H54 (cell line): Measurements from ENCODE around the gene ADGRD1.
"Not testable (repeated sequence)": the region's sequence is repeated elsewhere in the genome, so short reads cannot be mapped to it uniquely, and the experiment has no call there.

Experiments used
- DNase-seq: peaks from one replicate; pipeline ENCODE4 v3.0.0; 2011; ENCODE audit warnings: low spot score, mixed read lengths; ENCODE audit not compliant: insufficient read length
- FAIRE-seq: peaks from 3 replicates; lab custom pipeline; 2011; peaks lifted over from hg19 to GRCh38; lab: Jason Lieb, UNC
- POLR2A ChIP-seq: IDR thresholded peaks from 2 replicates; pipeline ENCODE4 v1.6.1; 2011; ENCODE audit warnings: low read depth, mild to moderate bottlenecking, low read length

Gene ADGRD1

DNA sequence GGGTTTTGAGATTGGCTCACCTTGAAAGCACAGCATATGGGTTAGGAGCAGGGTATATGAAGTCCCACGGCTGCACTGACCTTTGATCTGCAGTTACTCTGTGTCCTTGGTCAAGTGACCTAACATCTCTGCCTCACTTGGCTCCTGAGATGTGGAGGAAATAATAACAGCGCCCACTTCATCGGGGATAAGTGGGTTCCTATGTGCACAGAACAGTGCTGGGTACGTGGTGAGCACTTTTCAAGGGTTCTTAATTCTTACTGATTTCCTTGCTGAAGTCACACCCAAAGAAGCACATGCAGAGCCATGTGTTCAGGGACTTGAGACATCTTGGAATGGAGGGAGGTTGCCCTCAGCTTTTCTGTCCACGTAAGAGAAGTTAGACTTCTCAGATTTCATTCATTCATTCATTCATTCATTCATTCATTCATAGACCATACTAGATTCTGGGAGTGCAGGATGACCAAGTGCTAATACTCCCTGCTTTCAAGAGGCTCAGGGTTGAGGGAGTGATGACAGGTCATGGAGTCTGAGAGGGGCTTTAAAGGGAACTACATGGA lies 39.4 kb downstream of the ADGRD1 start:
- DNase-seq (no peak), FAIRE-seq (no peak)
- no peak for TF ChIP-seq POLR2A

DNA sequence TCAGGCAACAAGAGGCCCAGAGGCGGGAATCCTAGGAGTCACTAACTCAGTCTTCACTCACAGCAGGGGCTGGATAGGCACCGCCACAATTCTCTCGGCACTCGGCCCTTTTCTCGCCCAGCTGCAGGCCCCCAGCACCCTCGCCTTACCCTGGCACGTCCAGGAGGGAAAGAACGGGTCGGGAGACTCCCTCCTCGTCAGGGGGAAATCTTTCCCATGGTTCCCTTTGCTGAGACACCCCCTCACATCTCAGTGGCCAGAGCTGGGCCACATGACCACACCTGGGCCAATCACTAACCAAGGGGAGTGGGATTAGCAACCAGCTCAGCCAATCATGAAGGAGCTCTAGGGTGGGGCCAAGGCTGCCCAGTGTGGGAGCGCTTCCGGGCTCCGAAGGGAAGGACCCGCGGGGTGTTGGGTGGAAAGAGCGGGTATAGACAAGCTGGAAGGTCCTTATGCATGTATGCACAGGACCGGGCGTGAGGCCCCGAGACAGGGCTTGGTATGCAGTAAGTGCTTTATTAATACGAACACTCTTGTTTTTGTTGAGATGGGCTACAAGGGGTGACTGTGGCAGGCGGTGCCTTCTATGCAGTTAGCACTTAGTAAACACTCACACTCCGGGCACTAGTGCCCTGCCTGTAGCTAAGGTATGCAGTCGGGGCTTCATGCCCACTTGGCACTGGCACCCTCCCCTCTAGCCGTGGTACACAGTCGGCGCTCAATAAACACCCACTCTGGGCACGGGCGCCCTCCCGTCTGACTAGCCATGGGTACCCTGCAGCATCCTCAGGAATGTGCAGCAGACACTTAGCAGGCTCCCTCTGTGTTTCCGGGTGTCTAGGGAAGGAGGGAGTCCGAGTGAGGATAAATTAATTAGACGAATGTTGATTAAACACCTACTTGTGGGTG lies 40.3 kb downstream of the ADGRD1 start:
- no peak for FAIRE-seq
- no peak for DNase-seq

DNA sequence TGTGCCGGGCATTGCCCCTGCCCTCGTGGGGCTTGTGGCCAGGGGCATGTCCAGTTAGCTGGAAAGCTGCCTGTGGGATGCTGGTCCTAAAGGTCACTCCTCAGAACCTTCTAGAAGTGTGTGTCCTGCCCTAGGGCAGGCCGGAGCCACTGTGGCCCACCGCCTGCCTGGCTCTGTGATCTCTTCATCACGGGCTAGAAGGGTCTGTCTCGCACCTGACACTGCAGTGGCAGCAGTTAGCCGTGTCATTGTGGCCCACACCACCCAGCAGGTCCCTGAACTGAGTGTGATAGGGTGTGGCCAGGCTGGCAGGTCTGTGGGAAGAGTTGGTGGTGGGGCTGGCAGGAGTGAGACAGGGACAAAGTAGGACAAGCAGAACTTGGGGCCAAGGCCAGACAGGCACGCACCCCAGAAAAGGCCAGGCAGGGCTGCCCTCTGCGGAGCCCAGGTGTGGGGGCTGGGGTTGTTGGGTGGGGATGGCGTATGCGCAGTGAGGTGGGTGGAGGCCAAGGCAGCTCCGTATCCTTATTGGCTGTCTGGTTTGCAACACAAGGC lies 41.2 kb downstream of the ADGRD1 start:
- TF ChIP-seq POLR2A = no peak
- DNase-seq (no peak), FAIRE-seq (no peak)

More for the DNA sequence above, 40.3 kb downstream of the ADGRD1 start:
- no peak for TF ChIP-seq POLR2A

DNA sequence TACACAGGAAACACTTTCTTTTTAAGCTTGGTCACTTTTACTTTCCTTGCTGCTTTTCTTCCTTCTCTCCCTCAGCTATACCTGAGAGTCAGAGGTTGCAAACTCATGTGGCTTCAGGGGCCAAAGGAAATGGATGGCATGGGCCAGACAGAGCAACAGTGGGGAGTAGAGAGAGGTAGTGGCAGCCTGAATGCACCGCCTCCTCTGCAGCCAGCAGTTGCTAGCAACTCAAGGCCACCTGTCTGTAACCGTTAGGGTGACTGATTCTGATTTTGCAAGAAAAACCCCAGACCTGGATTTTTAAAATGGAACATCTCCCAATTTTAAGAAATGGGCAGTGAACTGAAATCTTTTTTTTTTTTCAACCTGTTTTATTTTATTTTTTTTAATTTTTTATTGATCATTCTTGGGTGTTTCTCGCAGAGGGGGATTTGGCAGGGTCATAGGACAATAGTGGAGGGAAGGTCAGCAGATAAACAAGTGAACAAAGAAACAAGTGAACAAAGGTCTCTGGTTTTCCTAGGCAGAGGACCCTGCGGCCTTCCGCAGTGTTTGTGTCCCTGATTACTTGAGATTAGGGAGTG lies 41.8 kb downstream of the ADGRD1 start:
- FAIRE-seq, DNase-seq: not testable (repeated sequence)

DNA sequence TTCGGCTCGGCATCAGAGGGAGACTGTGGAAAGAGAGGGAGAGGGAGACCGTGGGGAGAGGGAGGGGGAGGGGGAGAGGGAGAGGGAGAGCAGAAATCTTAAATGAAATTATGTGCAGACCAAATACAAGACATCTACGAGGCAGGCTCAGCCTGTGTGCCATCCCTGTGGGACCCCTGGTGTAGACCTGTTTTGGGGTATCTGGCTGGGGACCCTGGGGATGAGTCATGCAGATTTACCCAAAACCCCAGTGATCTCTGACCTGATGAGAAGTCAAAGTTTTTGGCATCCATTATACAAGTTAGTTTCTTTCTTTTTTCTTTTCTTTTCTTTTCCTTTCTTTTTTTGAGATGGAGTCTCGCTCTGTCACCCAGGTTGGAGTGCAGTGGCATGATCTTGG lies 44.4 kb downstream of the ADGRD1 start:
- FAIRE-seq (no peak), DNase-seq (no peak)
- no peak for TF ChIP-seq POLR2A

DNA sequence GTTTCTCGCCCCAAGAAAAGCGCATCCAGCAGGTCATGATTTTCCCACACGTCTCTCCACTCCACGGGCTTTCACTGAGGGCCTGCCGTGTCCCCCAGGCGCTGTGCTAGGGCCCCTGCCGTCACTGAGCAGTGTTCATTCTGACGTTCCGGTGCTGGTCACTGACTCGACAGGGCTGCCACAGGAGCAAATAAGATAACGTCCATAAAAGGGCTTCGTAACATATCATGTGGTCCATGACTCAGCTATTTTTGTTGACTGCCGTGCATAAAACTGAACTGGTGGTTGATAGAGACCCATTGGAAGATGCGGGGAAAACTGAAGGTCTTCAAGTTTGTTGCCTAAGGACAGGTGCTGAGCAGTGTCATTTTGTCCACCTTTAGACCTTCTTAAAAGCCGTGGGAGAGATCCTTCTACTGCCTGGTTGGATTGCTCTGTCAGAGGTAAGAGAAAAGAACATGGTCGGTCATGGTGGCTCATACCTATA lies 46.3 kb downstream of the ADGRD1 start:
- FAIRE-seq (no peak), DNase-seq (no peak)
- TF ChIP-seq POLR2A = no peak

DNA sequence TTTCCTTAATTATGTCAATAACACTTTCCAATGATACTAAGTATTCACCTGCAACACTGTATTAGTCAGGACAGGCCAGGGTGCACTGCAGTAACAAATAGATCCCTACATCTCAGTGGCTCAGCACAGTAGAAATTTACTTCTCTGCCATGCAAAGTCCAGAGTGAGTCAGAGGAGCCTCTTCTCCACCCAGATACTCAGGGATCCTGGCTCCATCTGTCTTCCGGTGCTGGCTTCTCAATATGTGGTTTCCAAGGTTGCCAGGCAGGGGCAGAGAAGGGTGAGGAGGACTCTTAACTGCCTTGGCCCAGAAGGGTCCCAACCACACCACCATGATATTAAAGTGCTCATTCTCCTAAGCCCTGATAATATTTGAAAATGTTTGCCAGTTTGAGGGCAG lies 47.8 kb downstream of the ADGRD1 start:
- DNase-seq (no peak), FAIRE-seq (no peak)
- no peak for TF ChIP-seq POLR2A

DNA sequence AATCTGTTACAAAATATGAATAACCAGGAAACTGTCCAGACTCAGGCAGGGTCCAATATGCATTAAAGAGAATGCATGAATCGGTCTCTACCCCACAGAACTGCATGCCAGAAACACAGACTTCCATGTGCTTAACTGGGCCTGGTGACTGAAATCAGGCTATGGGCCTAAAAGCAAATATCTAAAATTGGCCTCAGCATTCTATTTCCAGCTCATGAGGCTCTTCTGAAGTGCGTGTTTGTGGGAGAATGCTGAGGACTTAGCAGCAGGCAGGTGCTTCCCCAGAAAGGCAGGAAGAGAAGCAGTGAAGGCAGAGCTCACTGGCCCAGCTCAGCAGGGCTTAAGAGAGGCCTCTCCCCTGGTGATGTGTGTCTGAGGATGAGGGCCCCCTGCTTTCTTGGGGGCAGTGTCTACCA lies 48.5 kb downstream of the ADGRD1 start:
- no peak for FAIRE-seq
- no peak for DNase-seq
- no peak for TF ChIP-seq POLR2A

DNA sequence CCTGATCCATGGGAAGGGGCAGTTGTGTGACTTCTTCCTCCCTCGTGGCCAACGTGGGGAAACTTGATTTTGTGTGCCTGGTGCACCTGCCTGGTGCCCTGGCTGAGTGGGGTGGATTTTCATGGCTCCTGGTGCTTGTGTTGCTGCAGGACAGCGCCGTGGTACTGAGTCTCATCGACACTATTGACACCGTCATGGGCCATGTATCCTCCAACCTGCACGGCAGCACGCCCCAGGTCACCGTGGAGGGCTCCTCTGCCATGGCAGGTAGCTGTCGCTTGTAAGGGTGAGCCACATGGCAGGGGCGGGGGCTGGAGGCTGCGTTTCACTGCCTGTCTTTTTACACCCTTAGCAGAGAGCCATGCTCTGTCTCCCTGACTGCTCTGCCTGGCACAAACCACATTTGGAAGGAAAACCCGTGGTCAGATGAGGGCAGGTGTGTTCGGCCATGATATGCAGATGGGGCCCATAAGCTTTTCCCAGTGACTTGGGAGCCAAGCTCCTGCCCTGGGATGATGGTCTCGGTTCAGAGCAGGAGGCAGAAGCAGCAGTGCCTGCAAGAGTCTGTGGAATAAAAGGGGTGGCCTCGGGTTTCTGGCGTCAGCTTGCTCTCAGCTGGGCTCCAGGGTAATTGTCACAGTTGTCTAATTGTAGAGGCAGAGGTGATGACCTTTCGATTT lies 49.5 kb downstream of the ADGRD1 start:
- no peak for TF ChIP-seq POLR2A
- DNase-seq (no peak), FAIRE-seq (no peak)

DNA sequence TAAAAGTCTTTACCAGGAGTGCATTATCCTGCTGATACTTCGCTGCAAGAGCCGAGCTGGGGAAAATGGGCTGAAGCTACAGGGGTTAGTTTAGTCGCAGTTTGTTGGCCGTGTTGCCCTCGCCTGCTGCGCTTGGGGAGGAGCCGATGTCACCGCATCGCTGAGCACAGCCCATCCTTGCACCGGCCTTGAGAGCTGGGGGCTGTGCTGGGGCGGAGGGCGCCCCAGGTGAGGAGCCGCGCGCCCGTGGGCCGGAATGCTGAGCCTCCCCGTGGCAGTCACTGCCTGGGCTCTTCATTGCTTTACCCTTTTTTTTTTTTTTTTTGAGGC lies 50.0 kb downstream of the ADGRD1 start:
- DNase-seq = no peak

DNA sequence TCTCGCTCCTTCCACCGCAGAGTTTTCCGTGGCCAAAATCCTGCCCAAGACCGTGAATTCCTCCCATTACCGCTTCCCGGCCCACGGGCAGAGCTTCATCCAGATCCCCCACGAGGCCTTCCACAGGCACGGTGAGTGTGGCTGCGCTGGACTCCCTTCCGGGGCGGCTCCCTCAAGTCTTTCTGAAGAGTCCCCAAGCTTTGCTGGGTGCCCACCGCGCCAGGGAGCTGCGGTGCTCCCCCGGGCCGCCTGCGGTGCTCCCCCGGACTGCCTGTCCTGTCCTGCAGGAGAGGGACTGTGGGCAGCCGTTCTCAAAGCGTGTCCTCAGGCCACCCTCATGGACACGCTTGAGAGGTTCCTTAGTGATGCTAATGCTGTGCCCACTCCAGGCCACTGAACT lies 50.5 kb downstream of the ADGRD1 start:
- DNase-seq = no peak
- TF ChIP-seq POLR2A = no peak
- no peak for FAIRE-seq

More for the DNA sequence above, 50.0 kb downstream of the ADGRD1 start:
- no peak for TF ChIP-seq POLR2A
- no peak for FAIRE-seq

DNA sequence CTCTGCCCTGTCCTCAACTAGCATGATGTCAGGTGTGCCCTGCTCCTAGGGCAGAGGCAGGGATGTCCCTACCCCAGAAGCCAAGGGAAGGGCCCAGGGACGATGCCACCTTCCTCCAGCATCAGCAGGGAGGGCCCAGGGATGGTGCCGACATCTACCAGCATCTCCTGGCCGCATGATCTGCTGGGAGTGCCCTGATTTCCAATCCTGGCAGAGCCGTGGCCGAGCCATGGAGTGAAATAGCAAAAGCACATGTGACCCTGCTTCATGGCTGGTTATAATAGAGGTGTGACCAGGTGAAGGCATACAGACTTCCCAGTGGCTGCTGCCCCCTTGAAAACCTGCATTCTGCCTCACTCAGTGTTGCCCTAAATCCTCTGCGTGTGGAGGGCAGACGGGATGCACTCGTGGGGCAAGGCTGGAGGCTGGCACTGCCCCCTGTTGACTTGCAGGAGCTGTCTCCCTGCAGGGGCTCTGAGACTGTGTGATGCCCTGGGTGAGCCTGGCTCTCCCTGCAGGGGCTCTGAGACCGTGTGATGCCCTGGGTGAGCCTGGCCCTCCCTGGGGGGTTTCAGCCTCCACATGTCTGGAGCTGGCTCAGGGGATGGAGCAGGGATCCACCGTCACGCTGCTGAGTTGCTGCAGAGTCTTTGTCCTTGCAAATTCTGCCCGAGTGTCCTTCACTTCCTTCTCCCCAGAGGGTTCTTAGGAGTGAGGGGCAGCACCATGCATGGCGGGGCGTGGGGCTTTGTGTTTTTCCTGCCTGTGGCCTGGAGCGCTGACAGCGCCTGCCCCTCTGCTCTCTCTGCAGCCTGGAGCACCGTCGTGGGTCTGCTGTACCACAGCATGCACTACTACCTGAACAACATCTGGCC lies 51.7 kb downstream of the ADGRD1 start:
- no peak for FAIRE-seq
- DNase-seq = no peak

More for the DNA sequence above, 51.7 kb downstream of the ADGRD1 start:
- no peak for TF ChIP-seq POLR2A
